Central memory CD8-positive, alpha-beta T cell (primary cell): Measurements from ENCODE around the gene MAML2.

Experiments
- ATAC-seq: fragments of 150-1000 bp; cut with Tn5 transposase; replicated peaks from 2 replicates; pipeline ENCODE4 v1.10.0; 2022; ENCODE audit warnings: mild to moderate bottlenecking, moderate FRiP score, moderate number of reproducible peaks; ENCODE audit not compliant: poor library complexity, severe bottlenecking; ENCODE audit errors: extremely low read depth
- DNase-seq, 2 donors: peaks; one replicate each; pipeline ENCODE4 v3.0.0; 2021; ENCODE audit warnings: low spot score in 2 of 2
- H3K27ac Mint-ChIP-seq: one replicate; pipeline ENCODE4 v1.8.0; 2022; ENCODE audit warnings: low read depth, mild to moderate bottlenecking, moderate library complexity, mixed read lengths
- H3K27me3 Mint-ChIP-seq: one replicate; pipeline ENCODE4 v1.8.0; 2022; ENCODE audit warnings: mixed read lengths
- H3K36me3 Mint-ChIP-seq: one replicate; pipeline ENCODE4 v1.8.0; 2022; ENCODE audit warnings: mild to moderate bottlenecking, moderate library complexity, mixed read lengths; ENCODE audit not compliant: insufficient read depth
- H3K4me1 Mint-ChIP-seq: one replicate; pipeline ENCODE4 v1.8.0; 2022; ENCODE audit warnings: mixed read lengths
- H3K4me3 Mint-ChIP-seq: one replicate; pipeline ENCODE4 v1.8.0; 2022; ENCODE audit warnings: mild to moderate bottlenecking, moderate library complexity, mixed read lengths
- H3K9me3 Mint-ChIP-seq: one replicate; pipeline ENCODE4 v1.8.0; 2022; ENCODE audit warnings: mixed read lengths

Gene MAML2

GRCh38 chr11:96024666-96025065 lies 318.3 kb downstream of the MAML2 start:
- Mint-ChIP-seq H3K4me3 (no peak overlapping the region), H3K27ac (no peak overlapping the region), H3K9me3 (no peaks in the 10 kb centered on the region), H3K4me1 (peaks cover 20% of the 10 kb centered on the region), H3K27me3 (no peaks in the 10 kb centered on the region), H3K36me3 (peaks cover 1% of the 10 kb centered on the region)
- DNase-seq: no peak
- no peak for ATAC-seq

- ATAC-seq (no peak), DNase-seq (no peak)
- H3K27me3 Mint-ChIP-seq: no peaks in the 10 kb centered on the region
- no peak overlapping the region for H3K4me3 Mint-ChIP-seq
- no peak overlapping the region for H3K27ac Mint-ChIP-seq
- H3K4me1 Mint-ChIP-seq: peaks cover 19% of the 10 kb centered on the region
- H3K36me3 Mint-ChIP-seq: peaks cover 1% of the 10 kb centered on the region
- no peaks in the 10 kb centered on the region for H3K9me3 Mint-ChIP-seq
Observed at GRCh38 chr11:96023275-96023674, 319.7 kb downstream of the MAML2 start.

GRCh38 chr11:96021901-96022650 lies 320.9 kb downstream of the MAML2 start:
- no peaks in the 10 kb centered on the region for H3K9me3 Mint-ChIP-seq
- ATAC-seq (no peak), DNase-seq (no peak)
- H3K36me3 Mint-ChIP-seq: peaks cover 1% of the 10 kb centered on the region
- no peak overlapping the region for H3K27ac Mint-ChIP-seq
- H3K27me3 Mint-ChIP-seq: no peaks in the 10 kb centered on the region
- H3K4me1 Mint-ChIP-seq: peaks cover 15% of the 10 kb centered on the region
- H3K4me3 Mint-ChIP-seq: no peak overlapping the region

GRCh38 chr11:96019810-96020747 lies 322.9 kb downstream of the MAML2 start:
- Mint-ChIP-seq H3K4me3 (no peak overlapping the region), H3K27me3 (no peaks in the 10 kb centered on the region), H3K9me3 (no peaks in the 10 kb centered on the region), H3K27ac (peak overlapping the region; percentile 11), H3K36me3 (peaks cover 1% of the 10 kb centered on the region), H3K4me1 (peaks cover 27% of the 10 kb centered on the region)
- ATAC-seq (no peak), DNase-seq (no peak)

GRCh38 chr11:96019281-96019680 lies 323.7 kb downstream of the MAML2 start:
- H3K9me3 Mint-ChIP-seq: no peaks in the 10 kb centered on the region
- no peak overlapping the region for H3K4me3 Mint-ChIP-seq
- peaks cover 28% of the 10 kb centered on the region for H3K4me1 Mint-ChIP-seq
- no peak overlapping the region for H3K27ac Mint-ChIP-seq
- ATAC-seq (no peak), DNase-seq (no peak)
- peaks cover 1% of the 10 kb centered on the region for H3K36me3 Mint-ChIP-seq
- no peaks in the 10 kb centered on the region for H3K27me3 Mint-ChIP-seq

- DNase-seq: no peak
- peaks cover 42% of the 10 kb centered on the region for H3K4me1 Mint-ChIP-seq
- peaks cover 2% of the 10 kb centered on the region for H3K36me3 Mint-ChIP-seq
- H3K9me3 Mint-ChIP-seq: no peaks in the 10 kb centered on the region
- no peaks in the 10 kb centered on the region for H3K27me3 Mint-ChIP-seq
- H3K27ac Mint-ChIP-seq: no peak overlapping the region
- no peak for ATAC-seq
- no peak overlapping the region for H3K4me3 Mint-ChIP-seq
Observed at GRCh38 chr11:96017856-96018255, 325.1 kb downstream of the MAML2 start.

- H3K27me3 Mint-ChIP-seq: no peaks in the 10 kb centered on the region
- no peak overlapping the region for H3K4me3 Mint-ChIP-seq
- H3K27ac Mint-ChIP-seq: peak overlapping the region; percentile 69
- H3K9me3 Mint-ChIP-seq: no peaks in the 10 kb centered on the region
- ATAC-seq: no peak
- H3K4me1 Mint-ChIP-seq: peaks cover 50% of the 10 kb centered on the region
- DNase-seq: no peak
- peaks cover 2% of the 10 kb centered on the region for H3K36me3 Mint-ChIP-seq
Observed at GRCh38 chr11:96016978-96017502, 326.0 kb downstream of the MAML2 start.

- H3K9me3 Mint-ChIP-seq: no peaks in the 10 kb centered on the region
- no peak overlapping the region for H3K4me3 Mint-ChIP-seq
- H3K27ac Mint-ChIP-seq: peak overlapping the region; percentile 69
- DNase-seq: peak in 1 of 2 donors; percentile 26
- peak; percentile 37 for ATAC-seq
- H3K4me1 Mint-ChIP-seq: peaks cover 51% of the 10 kb centered on the region
- H3K36me3 Mint-ChIP-seq: peaks cover 2% of the 10 kb centered on the region
- no peaks in the 10 kb centered on the region for H3K27me3 Mint-ChIP-seq
Observed at GRCh38 chr11:96015906-96016565, 327.0 kb downstream of the MAML2 start.

GRCh38 chr11:96014217-96014616 lies 328.8 kb downstream of the MAML2 start:
- H3K36me3 Mint-ChIP-seq: peaks cover 2% of the 10 kb centered on the region
- ATAC-seq (peak; percentile 44), DNase-seq (no peak)
- peak overlapping the region; percentile 40 for H3K4me3 Mint-ChIP-seq
- H3K27me3 Mint-ChIP-seq: no peaks in the 10 kb centered on the region
- H3K27ac Mint-ChIP-seq: peak overlapping the region; percentile 82
- H3K9me3 Mint-ChIP-seq: no peaks in the 10 kb centered on the region
- H3K4me1 Mint-ChIP-seq: peaks cover 44% of the 10 kb centered on the region

- no peak for ATAC-seq
- DNase-seq: no peak
Observed at GRCh38 chr11:96013461-96014213, 329.4 kb downstream of the MAML2 start.

GRCh38 chr11:96012086-96012824 lies 330.7 kb downstream of the MAML2 start:
- Mint-ChIP-seq H3K36me3 (peaks cover 2% of the 10 kb centered on the region), H3K27me3 (no peaks in the 10 kb centered on the region), H3K4me3 (peak overlapping the region; percentile 25), H3K27ac (peak overlapping the region; percentile 82), H3K9me3 (no peaks in the 10 kb centered on the region), H3K4me1 (peaks cover 44% of the 10 kb centered on the region)
- peak in 1 of 2 donors; percentile 42 for DNase-seq
- peak; percentile 78 for ATAC-seq

More at GRCh38 chr11:96013461-96014213, 329.4 kb downstream of the MAML2 start:
- Mint-ChIP-seq H3K27me3 (no peaks in the 10 kb centered on the region), H3K36me3 (peaks cover 2% of the 10 kb centered on the region), H3K4me3 (peak overlapping the region; percentile 40), H3K9me3 (no peaks in the 10 kb centered on the region), H3K4me1 (peaks cover 44% of the 10 kb centered on the region), H3K27ac (peak overlapping the region; percentile 82)
